AG04450 (cell line): Measurements from ENCODE around the gene JOSD1. TPM values are rescaled to one million over a fixed set of nuclear protein-coding genes. Genes with fewer than 3 reads are reported as not detected.

ENCODE experiments used
- CTCF ChIA-PET: fragments of 300-600, 350-600 bp; formaldehyde crosslinking; extraction: SDS; loops from one replicate; lab custom pipeline; 2022; ENCODE audit warnings: antibody characterized with exemption, inconsistent platforms; lab: Charles Lee
- POLR2A ChIA-PET: fragments of 350-600 bp; formaldehyde crosslinking; extraction: SDS; loops from one replicate; lab custom pipeline; 2021; ENCODE audit warnings: antibody characterized with exemption, inconsistent platforms; lab: Yijun Ruan, JAX
- DNase-seq: peaks from one replicate; pipeline ENCODE4 v3.0.0-alpha.2; 2011; ENCODE audit warnings: low read depth, low spot score
- H3K27ac ChIP-seq: one replicate; pipeline ENCODE4 v1.5.1; 2012; ENCODE audit warnings: low read depth, low read length, control low read depth
- H3K27me3 ChIP-seq: one replicate; pipeline ENCODE4 v1.6.0; 2012; ENCODE audit warnings: low read length; ENCODE audit not compliant: control insufficient read depth, insufficient read depth
- H3K4me3 ChIP-seq: 2 replicates; pipeline ENCODE4 v1.5.1; 2011; ENCODE audit warnings: mild to moderate bottlenecking, low read depth, low read length, control low read depth
- H3K9me3 ChIP-seq: 2 replicates; pipeline ENCODE4 v1.5.1; 2012; ENCODE audit warnings: low read length; ENCODE audit not compliant: control insufficient read depth, insufficient read depth
- CTCF ChIP-seq: IDR thresholded peaks from 2 replicates; pipeline ENCODE4 v1.5.1; 2011; ENCODE audit warnings: low read depth, low read length, control low read depth, inconsistent platforms
- polyA plus RNA-seq: library from polyadenylated mRNA; depleted of rRNA; stranded (reverse); fragments of >200 nt; gene quantifications from 2 replicates; pipeline ENCODE4 v1.2.3, GENCODE V29; 2011

The JOSD1 gene
- polyA plus RNA-seq, 1 experiment = 29.6 TPM

- POLR2A ChIA-PET = no interaction called here
- no peak for TF ChIP-seq CTCF
- Histone ChIP-seq H3K9me3 (no peaks in the 10 kb centered on the region), H3K27ac (no peak overlapping the region), H3K4me3 (no peak overlapping the region), H3K27me3 (no peaks in the 10 kb centered on the region)
- CTCF ChIA-PET = no interaction called here
- DNase-seq = no peak
These were observed 26.4 kb upstream of the JOSD1 start for GRCh38 chr22:38727123-38727522.

GRCh38 chr22:38725900-38726655 is 25.3 kb upstream of the JOSD1 start:
- Histone ChIP-seq H3K4me3 (no peak overlapping the region), H3K27ac (peak overlapping the region; percentile 21), H3K27me3 (no peaks in the 10 kb centered on the region), H3K9me3 (no peaks in the 10 kb centered on the region)
- TF ChIP-seq CTCF = no peak
- ChIA-PET CTCF (interaction anchor here (0.6 to 2.4 kb wide), 7 partner anchors 13 to 677 kb away, joined by 3 to 16 read pairs (median 4); no protein-coding TSS in a partner anchor), POLR2A (interaction anchor here (0.5 kb wide), 1 partner anchor 307 kb away, joined by 5 read pairs; no protein-coding TSS in a partner anchor)
- no peak for DNase-seq

GRCh38 chr22:38724926-38725571 is 24.3 kb upstream of the JOSD1 start:
- Histone ChIP-seq H3K4me3 (no peak overlapping the region), H3K9me3 (no peaks in the 10 kb centered on the region), H3K27ac (no peak overlapping the region), H3K27me3 (no peaks in the 10 kb centered on the region)
- POLR2A ChIA-PET = no interaction called here
- peak; percentile 57 for TF ChIP-seq CTCF
- DNase-seq = no peak
- CTCF ChIA-PET = interaction anchor here (0.6 to 2.4 kb wide), 17 partner anchors 9 to 676 kb away, joined by 3 to 19 read pairs (median 4); partner anchors contain the start of gene GTPBP1

GRCh38 chr22:38724176-38724575 is 23.4 kb upstream of the JOSD1 start:
- DNase-seq = no peak
- POLR2A ChIA-PET = no interaction called here
- CTCF ChIA-PET = interaction anchor here (0.6 to 2.4 kb wide), 11 partner anchors 10 to 141 kb away, joined by 3 to 19 read pairs (median 6); no protein-coding TSS in a partner anchor

More at GRCh38 chr22:38724176-38724575, 23.4 kb upstream of the JOSD1 start:
- TF ChIP-seq CTCF = no peak
- no peaks in the 10 kb centered on the region for H3K9me3 ChIP-seq
- H3K27me3 ChIP-seq = no peaks in the 10 kb centered on the region
- H3K4me3 ChIP-seq = no peak overlapping the region
- no peak overlapping the region for H3K27ac ChIP-seq
